GM21737 (cell line): ENCODE data around the gene RIMBP3C.
A peak's percentile ranks its signal among the peaks of the same experiment; 100 is the strongest.
"Not testable (repeated sequence)": the region's sequence is repeated elsewhere in the genome, so short reads cannot be mapped to it uniquely, and the experiment has no call there.

Source experiments
- ATAC-seq: cut with Tn5 transposase; IDR thresholded peaks from one replicate; pipeline ENCODE4 v1.9.1; 2021; ENCODE audit warnings: mild to moderate bottlenecking, moderate library complexity; ENCODE audit not compliant: unreplicated experiment

RIMBP3C gene

GRCh38 chr22:21573293-21573734 lies 22.1 kb upstream of the RIMBP3C start:
- ATAC-seq: no peak

DNA sequence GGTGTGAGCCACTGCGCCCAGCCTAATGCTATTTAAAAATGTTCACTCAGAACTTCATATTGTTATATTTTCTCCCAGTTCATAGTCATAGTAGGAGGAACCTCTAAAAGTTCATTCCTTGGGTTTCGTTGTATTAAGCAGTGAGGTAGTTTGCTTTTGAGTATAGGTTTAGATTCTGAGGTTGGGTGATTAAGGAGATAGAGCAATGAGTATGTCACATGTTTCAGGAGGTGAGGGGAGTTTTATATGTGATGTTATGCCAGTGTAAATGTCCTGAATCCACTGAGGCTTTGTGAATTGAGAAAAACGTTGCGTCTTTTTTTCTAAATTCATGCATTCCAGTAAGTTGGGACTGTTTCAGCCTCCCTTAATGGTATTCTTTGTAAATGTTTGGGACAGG lies 20.4 kb upstream of the RIMBP3C start:
- no peak for ATAC-seq

GRCh38 chr22:21570398-21570797 lies 19.1 kb upstream of the RIMBP3C start:
- ATAC-seq: no peak

DNA sequence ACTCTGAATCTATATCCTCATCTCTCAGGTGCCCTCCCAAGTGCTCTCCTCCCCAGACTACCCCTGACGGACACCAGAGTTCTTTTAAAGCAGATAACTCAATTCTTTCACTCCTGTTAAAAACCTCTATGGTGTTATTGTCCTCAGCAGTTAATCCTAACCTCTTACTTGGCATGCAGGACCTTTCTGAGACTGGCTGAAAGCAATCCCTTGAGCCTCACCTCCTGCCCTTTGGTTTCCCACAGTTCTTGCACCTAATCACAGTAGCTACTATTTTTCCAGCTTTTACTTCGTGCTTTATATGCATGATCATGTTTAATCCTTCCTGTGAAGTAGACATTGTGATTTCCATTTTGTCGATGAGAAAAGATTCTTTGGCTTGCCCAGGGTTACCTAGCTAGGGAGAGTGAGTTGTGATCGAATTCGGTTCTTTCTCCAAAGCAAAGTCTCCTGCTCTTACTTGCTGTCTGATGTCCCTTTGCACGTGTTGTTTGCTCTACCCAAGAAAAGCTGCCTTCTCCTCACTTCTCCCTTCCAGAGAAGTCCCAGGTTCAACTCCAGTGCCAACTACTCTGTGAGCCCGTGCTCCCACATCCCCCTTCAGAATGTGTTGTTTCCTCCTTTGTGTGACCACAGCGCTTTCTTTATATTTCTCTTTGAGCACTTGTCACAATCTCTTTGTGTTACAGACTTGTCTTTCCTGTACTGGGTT lies 18.4 kb upstream of the RIMBP3C start:
- no peak for ATAC-seq

GRCh38 chr22:21569076-21569427 lies 17.8 kb upstream of the RIMBP3C start:
- ATAC-seq: not testable (repeated sequence)

DNA sequence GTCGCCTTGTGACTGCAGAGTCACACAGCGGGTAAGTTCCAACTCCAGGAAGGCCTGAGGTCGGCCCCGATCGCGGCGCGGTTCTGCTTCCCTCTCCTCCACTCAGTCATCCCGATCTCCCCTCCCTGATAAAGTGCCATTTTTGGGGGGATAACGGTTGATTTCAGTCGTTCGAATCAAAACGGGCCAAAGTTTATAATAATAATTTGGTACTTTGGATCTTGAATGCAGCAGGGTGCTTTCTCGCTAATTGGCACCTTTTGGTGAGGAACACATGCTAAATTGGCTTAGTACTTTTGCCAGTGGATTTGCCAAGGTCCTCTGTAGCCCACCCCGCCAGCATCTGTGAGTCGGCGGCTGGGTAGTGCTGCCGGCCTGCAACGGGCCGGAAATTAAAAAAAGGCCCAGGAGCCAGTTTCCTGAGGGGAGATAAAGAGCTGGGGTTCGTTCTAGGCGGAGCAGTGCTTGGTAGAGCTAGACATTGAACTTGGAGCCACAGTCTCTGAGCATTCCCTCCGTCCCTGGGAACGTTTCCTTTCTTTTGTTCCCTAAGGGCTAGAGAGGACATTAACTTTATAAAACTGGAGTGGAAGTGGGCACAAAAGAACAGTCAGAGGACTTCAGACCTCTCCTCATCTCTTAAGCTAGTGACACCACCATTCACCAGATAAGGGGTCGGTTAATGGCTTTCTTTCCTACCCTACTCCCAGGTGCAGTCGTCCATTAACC lies 17.2 kb upstream of the RIMBP3C start:
- no peak for ATAC-seq

- ATAC-seq: peak; percentile 66
Measured at GRCh38 chr22:21567456-21568346, 16.4 kb upstream of the RIMBP3C start, which contains the start of gene UBE2L3. Gene UBE2L3, plus strand, starts transcription at chr22:21567714. Its CDS starts 31 bp downstream, at chr22:21567745.

DNA sequence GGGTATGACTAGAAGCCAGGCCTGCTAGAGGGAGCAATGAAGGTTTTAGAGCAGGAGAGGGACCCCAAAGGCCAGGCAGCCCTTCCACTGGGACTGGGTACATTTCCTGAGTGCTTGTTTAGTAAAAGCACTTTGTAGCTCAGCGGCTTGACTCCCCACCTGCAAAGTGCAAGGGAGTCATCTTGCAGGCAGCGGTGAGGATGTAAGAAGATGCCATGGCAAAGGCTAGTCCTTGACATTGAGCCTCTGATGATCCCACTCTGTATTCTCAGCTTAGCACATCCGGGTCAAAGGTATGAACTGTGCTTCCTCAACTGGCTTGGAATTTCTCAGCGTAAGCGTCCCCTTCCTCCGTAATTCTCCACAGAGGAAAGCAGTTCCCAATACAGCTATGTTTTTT lies 13.2 kb upstream of the RIMBP3C start:
- ATAC-seq: no peak

- no peak for ATAC-seq
Measured at GRCh38 chr22:21563912-21564311, 12.7 kb upstream of the RIMBP3C start.

DNA sequence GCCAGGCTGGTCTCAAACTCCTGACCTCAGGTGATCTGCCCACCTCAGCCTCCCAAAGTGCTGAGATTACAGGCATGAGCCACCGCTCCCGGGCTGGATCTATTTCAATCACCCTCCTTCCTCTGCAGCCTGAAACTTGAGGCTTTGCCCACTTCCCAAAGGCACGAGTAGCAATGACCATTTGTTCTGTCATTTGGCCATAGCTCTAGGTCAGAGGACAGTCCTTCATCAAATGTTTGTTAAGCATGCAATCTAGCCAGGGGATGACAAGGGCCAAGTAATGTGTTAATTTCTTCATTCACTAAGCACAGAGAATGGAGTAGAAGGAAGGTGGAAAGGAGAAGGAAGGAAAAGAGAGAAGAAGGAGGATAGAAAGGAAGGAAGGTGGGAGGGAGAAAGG lies 9.4 kb upstream of the RIMBP3C start:
- not testable (repeated sequence) for ATAC-seq

DNA sequence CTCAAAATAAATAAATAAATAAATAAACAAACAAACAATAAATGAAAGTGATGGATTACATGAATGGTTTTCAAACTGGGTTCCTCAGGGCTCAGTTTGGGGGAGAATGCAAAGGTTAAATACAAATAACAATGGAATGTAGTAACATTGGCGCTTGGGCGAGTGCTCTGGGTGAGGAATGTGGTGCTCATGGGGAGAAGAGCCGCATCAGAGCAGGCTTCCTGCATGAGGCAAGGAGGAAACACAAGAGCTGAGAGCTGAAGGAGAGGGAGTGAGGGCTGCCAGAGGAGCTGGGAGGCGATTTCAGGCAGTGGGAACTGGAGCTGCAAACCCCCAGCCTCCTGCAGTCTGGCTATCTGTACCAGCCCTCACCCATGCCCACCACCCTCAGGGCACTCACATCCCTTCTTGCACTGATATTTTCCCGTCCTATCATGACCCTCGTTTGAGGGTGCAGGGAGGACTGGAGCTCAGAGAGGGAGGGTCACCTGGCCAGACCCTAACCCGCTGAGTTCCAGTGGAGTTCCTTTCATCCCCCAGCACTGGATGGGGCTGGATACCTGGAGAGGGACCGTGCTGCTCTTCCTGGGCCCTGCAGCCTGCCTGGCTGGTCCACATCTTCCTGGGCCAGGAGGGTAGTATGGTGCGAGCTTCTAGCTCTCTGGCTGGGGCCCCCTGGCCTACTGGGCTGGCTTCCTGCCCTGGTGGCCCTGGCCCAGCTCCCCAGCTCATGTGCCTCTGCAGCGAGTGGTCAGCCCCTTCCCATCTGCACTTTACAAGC lies 8.3 kb upstream of the RIMBP3C start:
- ATAC-seq: not testable (repeated sequence)

- peak; percentile 19 for ATAC-seq
Measured at GRCh38 chr22:21550678-21551047, 598 bp downstream of the RIMBP3C start.

GRCh38 chr22:21550008-21550677 lies 1.1 kb downstream of the RIMBP3C start:
- peak; percentile 58 for ATAC-seq

- ATAC-seq: peak; percentile 10
Measured at GRCh38 chr22:21549558-21549957, 1.7 kb downstream of the RIMBP3C start.

GRCh38 chr22:21544432-21545322 lies 6.6 kb downstream of the RIMBP3C start:
- not testable (repeated sequence) for ATAC-seq

DNA sequence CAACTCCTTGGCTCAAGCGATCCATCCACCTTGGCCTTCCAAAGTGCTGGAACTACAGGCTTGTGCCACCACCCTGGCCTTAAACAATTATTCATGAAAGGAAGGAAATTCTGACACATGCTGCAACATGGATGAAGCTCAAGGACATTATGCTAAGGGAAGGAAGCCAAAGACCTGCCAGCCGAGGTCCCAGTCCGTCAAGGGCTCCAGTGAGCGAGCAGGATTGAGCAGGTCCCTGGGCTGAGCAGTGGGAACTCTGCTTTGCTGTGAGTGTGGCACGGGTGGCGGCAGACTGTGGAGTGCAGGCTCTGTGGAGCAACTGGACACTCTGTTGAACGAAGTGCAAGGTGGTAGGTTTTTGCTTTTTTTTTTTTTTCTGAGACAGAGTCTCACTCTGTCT lies 11.4 kb downstream of the RIMBP3C start:
- ATAC-seq: not testable (repeated sequence)

- ATAC-seq: not testable (repeated sequence)
Measured at GRCh38 chr22:21532863-21533648, 18.2 kb downstream of the RIMBP3C start.

- not testable (repeated sequence) for ATAC-seq
Measured at GRCh38 chr22:21531525-21531924, 19.7 kb downstream of the RIMBP3C start.
